HL-60 (cell line): ENCODE results near the gene GGA3.
"Not testable (repeated sequence)": the region's sequence is repeated elsewhere in the genome, so short reads cannot be mapped to it uniquely, and the experiment has no call there.

Experiments
- POLR2AphosphoS5 ChIP-seq: IDR thresholded peaks from 2 replicates; pipeline ENCODE4 v1.6.1; 2012; ENCODE audit warnings: low read depth
- SPI1 ChIP-seq: IDR thresholded peaks from 2 replicates; pipeline ENCODE4 v1.6.1; 2012; ENCODE audit warnings: low read depth, mild to moderate bottlenecking, borderline replicate concordance
- TF ChIP-seq, protein P1 (sequence below): IDR thresholded peaks from one replicate; pipeline ENCODE4 v1.5.1; 2011; ENCODE audit warnings: low read length, control low read depth, inconsistent platforms; ENCODE audit not compliant: insufficient read depth

DNA sequence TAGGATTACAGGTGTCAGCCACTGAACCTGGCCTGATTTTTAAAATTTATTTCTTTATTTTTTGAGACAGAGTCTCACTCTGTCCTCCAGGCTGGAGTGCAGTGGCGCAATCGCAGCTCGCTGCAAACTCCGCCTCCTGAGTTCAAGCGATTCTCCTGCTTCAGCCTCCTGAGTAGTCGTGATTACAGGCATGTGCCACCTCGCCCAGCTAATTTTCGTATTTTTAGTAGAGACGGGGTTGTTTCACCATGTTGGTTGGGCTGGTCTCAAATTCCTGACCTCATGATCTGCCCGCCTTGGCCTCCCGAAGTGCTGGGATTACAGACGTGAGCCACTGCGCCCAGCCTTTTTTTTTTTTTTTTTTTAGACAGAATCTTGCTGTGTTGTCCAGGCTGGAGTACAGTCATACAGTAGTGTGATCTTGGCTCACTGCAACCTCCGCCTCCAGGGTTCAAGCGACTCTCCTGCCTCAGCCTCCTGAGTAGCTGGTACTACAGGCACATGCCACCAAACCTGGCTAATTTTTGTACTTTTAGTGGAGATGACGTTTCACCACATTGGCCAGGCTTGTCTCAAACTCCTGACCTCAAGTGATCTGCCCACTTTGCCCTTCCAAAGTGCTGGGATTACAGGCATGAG is 31.5 kb upstream of the GGA3 start:
- not testable (repeated sequence) for TF ChIP-seq SPI1, POLR2AphosphoS5
- TF ChIP-seq, protein P1, sequence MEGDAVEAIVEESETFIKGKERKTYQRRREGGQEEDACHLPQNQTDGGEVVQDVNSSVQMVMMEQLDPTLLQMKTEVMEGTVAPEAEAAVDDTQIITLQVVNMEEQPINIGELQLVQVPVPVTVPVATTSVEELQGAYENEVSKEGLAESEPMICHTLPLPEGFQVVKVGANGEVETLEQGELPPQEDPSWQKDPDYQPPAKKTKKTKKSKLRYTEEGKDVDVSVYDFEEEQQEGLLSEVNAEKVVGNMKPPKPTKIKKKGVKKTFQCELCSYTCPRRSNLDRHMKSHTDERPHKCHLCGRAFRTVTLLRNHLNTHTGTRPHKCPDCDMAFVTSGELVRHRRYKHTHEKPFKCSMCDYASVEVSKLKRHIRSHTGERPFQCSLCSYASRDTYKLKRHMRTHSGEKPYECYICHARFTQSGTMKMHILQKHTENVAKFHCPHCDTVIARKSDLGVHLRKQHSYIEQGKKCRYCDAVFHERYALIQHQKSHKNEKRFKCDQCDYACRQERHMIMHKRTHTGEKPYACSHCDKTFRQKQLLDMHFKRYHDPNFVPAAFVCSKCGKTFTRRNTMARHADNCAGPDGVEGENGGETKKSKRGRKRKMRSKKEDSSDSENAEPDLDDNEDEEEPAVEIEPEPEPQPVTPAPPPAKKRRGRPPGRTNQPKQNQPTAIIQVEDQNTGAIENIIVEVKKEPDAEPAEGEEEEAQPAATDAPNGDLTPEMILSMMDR: not testable (repeated sequence)
